Mucosa of rectum (tissue), 2 donors: ENCODE results near the gene LTF.
"Not testable (repeated sequence)": the region's sequence is repeated elsewhere in the genome, so short reads cannot be mapped to it uniquely, and the experiment has no call there.

Source experiments
- H3K27ac ChIP-seq, 2 donors: one replicate each; pipeline ENCODE4 v1.7.0; 2013; ENCODE audit warnings: inconsistent platforms in 2 of 2, low read depth in 2 of 2, low read length in 2 of 2
- H3K27me3 ChIP-seq, 2 donors: one replicate each; pipeline ENCODE4 v1.7.0; 2013; ENCODE audit warnings: low read length in 2 of 2; ENCODE audit not compliant: control insufficient read depth in 2 of 2, insufficient read depth in 2 of 2
- H3K36me3 ChIP-seq, 2 donors: one replicate each; pipeline ENCODE4 v1.7.0; 2013; ENCODE audit warnings: low read length in 2 of 2; ENCODE audit not compliant: control insufficient read depth in 2 of 2, insufficient read depth in 2 of 2
- H3K4me1 ChIP-seq, 2 donors: one replicate each; pipeline ENCODE4 v1.7.0; 2013; ENCODE audit warnings: low read length in 2 of 2, mild to moderate bottlenecking in 1 of 2; ENCODE audit not compliant: control insufficient read depth in 2 of 2, insufficient read depth in 2 of 2
- H3K4me3 ChIP-seq, 2 donors: one replicate each; pipeline ENCODE4 v1.7.0; 2013; ENCODE audit warnings: low read length in 2 of 2
- H3K9ac ChIP-seq, 2 donors: one replicate each; pipeline ENCODE4 v1.7.0; 2013; ENCODE audit warnings: low read length in 2 of 2, low read depth in 1 of 2, mild to moderate bottlenecking in 1 of 2
- H3K9me3 ChIP-seq, 2 donors: one replicate each; pipeline ENCODE4 v1.7.0; 2013; ENCODE audit warnings: low read length in 2 of 2; ENCODE audit not compliant: control insufficient read depth in 2 of 2
- donor health status: healthy.
- donor health status: Normal muscosa, but diverticular disease.

The LTF gene

DNA sequence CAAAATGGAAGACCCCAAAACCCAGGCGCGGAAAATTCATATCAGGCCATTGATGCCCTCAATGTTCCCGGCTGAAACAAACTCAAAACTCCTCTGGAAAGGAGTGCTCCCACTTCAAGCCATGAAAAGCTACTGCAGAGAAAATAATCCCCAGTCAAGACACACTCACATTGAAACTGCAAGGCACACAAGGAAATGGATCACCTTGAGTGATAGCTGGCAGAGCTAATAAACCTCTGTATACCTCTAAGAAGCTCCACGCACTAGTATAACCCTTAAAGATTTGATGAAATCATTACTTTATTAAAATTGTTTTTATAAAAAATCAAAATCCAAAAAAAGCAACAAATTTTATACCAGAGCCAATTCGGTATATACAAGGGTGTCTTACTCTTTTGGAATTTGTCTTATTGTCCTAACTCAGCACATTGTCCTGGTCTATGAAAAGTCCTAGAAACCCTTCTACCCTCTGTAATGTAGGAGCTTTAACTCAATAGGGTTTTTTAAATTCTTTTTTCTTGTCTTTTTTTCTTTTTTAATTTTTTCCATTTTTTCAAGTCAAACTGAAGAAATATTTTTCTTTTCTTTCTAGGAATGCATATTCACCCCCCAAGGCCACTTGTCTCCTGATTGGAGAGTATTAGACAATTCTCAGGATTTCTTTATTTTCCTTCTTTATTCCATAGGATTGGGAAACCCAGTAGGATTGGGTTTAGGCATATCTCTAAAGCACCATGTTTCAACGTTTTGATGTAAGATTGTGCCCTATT lies 66.3 kb downstream of the LTF start:
- no peak overlapping the region for H3K27ac ChIP-seq
- H3K9ac ChIP-seq, result no peak overlapping the region
- H3K4me3 ChIP-seq, result no peak overlapping the region
- no peaks in the 10 kb centered on the region for H3K9me3 ChIP-seq
- no peaks in the 10 kb centered on the region for H3K36me3 ChIP-seq
- no peaks in the 10 kb centered on the region for H3K4me1 ChIP-seq
- H3K27me3 ChIP-seq, result no peaks in the 10 kb centered on the region

DNA sequence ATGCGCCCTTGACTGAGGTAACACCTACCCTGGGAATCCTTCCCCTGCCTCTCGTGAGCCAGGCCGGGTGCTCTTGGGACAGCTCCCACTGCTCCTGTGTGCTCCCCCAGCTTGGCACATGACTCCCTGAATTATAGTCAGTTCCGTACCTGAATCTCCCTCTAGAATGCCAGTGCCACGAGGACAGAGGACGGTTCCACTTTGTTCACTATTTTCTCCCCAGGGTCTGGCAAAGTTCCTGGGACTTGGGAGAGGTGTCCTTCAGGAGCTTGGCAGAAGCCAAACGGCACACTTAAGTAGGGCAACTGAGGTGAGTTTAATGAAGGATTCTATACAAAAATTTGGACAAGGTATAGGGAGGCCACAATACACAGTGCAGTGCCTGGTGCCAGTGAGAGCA lies 67.6 kb downstream of the LTF start:
- Histone ChIP-seq H3K9me3 (no peaks in the 10 kb centered on the region), H3K36me3 (no peaks in the 10 kb centered on the region), H3K4me3 (no peak overlapping the region), H3K9ac (no peak overlapping the region), H3K27me3 (no peaks in the 10 kb centered on the region), H3K4me1 (no peaks in the 10 kb centered on the region), H3K27ac (no peak overlapping the region)

DNA sequence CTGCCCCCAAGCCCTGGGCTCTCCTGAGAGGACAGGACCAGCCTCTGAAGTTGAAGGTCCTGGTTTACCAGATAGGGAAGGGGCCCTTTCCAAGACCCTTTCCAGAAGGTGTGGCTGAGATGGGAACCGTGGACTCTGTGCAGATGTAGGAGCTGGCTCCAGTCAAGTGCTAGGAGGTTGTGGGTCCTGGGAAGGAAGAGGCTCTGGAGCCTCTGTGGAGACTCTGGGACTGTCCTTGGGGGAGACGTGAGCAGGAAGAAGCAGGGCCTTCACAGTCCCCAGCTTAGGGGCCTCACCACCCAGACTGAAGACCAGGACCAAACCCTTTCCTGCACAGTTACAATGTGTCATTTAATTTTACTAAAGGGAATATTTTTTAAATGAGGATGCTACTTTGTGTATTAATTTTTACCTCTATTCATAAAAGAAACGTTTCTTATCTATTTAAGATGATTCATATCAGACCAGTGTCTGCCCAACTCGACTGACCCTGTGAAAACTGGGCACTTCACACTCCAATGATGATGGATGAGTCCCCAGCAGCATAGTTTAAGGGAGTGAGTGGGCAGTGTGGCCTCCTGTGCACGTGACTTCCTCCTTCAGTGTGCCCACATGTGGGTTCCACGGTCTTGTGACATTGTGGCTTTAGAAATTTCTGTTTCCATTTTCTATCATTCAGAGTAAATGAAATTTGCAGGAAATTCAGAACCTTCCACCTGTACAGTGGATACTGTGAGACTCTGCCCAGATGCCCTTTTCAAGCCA lies 68.8 kb downstream of the LTF start:
- no peak overlapping the region for H3K27ac ChIP-seq
- no peaks in the 10 kb centered on the region for H3K27me3 ChIP-seq
- H3K36me3 ChIP-seq, result no peaks in the 10 kb centered on the region
- no peaks in the 10 kb centered on the region for H3K9me3 ChIP-seq
- no peaks in the 10 kb centered on the region for H3K4me1 ChIP-seq
- no peak overlapping the region for H3K9ac ChIP-seq
- H3K4me3 ChIP-seq, result no peak overlapping the region

DNA sequence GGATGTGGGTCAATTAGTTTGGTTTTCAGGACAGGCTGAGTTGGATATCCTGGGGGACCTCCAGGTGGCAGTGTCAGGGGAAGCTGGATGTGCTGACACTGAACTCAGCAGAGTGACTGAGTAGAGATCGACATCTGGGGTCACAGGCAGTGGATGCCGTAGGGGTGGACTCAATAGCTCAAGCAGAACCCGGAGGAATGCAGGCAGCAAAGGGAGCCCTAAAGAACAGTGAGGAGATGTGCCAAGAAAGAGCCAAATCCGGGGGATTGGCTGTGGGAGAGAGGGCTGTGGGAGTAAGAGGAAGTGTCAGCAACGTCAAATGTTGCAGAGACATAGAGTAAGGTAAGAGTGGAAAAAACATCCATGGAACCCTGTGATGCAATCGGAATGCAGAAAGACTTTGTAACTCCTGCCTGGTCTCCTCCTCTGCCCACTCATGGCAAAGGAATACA lies 69.5 kb downstream of the LTF start:
- Histone ChIP-seq H3K27ac (no peak overlapping the region), H3K4me3 (no peak overlapping the region), H3K36me3 (no peaks in the 10 kb centered on the region), H3K9ac (no peak overlapping the region), H3K9me3 (no peaks in the 10 kb centered on the region), H3K4me1 (no peaks in the 10 kb centered on the region), H3K27me3 (no peaks in the 10 kb centered on the region)

DNA sequence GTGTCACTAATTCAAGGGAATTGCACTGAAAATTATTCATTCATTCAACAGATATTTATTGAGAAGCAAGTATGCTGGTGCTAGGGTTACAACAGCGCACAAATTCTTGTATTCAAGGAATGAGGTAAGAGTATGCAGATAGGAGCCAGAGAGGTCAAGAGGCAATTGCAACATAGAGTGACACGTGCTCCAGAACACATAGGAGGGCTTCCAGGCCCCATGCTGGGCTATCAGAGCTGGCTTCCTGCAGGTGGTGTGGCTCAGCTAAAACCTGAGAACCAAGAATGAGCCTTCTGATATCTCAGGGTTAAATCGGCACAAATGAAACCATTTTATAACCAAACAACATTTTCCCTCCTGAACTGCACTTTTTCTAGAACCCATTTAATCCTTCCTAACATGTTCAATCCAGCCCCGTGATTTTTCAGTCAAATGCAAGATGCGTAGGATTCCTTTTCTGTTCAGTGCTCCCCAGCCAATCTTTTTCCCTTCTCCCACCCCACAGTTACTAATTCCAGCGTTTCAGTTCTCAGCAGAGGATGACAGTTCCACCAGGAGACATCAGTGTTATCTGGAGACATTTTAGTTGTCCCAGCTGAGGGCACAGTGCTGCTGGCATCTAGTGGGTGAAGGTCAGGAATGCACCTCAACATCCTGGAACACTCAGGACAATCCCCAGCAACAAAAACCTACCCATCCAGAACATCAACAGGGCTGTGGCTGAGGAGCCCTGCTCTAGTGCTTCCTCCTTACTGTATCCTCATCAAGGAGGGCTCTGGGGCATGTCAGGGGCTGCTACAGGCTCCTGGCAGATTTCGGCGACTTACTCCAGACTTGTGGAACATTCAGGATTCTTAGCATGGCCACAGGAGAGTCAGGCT lies 70.9 kb downstream of the LTF start:
- H3K4me3 ChIP-seq, result no peak overlapping the region
- no peak overlapping the region for H3K9ac ChIP-seq
- H3K9me3 ChIP-seq, result no peaks in the 10 kb centered on the region
- H3K27me3 ChIP-seq, result no peaks in the 10 kb centered on the region
- H3K27ac ChIP-seq, result no peak overlapping the region
- H3K36me3 ChIP-seq, result no peaks in the 10 kb centered on the region
- no peaks in the 10 kb centered on the region for H3K4me1 ChIP-seq

DNA sequence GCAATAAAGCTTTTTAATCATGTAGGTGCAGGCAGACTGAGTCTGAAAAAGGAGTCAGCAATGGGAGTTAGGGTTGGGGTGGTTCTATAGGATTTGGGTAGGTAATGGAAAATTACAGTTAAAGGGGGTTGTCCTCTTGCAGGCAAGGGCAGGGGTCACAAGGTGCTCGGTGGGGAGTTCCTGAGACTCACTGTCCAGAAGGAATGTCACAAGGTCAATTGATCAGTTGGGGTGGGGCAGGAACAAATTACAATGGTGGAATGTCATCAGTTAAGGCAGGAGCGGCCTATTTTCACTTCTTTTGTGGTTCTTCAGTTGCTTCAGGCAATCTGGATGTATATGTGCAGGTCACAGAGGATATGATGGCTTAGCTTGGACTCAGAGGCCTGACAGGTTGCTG lies 71.7 kb downstream of the LTF start:
- Histone ChIP-seq H3K36me3 (no peaks in the 10 kb centered on the region), H3K9me3 (no peaks in the 10 kb centered on the region), H3K27me3 (no peaks in the 10 kb centered on the region), H3K4me1 (no peaks in the 10 kb centered on the region), H3K9ac (no peak overlapping the region), H3K4me3 (no peak overlapping the region), H3K27ac (no peak overlapping the region)

DNA sequence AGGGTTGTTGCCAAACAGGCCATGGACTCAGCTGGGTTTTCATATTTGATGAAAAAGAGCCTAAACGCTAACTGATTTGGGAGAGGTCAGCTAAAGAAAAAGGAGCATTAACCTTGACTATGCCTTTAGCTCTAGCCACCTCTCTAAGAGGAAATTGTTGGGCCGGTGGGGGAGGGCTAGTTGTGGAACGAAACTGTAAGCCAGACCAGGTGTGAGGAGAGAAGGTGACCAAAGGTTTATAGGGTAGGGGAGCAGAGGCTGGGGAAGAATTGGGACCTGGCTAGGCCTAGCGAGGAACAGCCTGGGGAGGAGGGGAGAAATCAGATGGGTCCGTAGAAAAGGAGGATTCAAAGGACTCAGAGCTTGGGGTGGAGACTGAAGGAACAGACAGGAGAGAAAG lies 73.2 kb downstream of the LTF start:
- H3K4me3 ChIP-seq, H3K27me3 ChIP-seq, H3K4me1 ChIP-seq, H3K27ac ChIP-seq, H3K9me3 ChIP-seq, H3K36me3 ChIP-seq, H3K9ac ChIP-seq: not testable (repeated sequence)

DNA sequence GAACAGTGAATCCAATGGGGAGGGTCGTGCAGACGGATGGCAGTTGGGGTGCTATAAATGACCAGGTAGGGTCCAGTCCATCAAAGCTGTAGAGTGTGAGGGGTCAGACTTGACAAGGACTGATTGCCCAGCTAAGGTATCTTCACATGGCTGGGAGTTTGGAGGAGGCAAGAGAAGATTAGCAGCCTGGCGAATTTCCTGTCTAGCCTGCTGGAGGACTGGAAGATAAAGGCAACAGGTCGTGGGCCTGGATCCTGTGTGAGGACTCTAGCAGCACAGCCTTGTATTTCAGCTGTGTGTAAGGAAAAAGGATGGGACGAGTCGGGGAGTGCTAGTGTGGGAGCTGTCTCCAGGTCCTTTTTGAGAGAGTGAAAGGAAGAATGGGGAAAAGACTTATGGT lies 75.4 kb downstream of the LTF start:
- H3K36me3 ChIP-seq, result no peaks in the 10 kb centered on the region
- H3K9ac ChIP-seq, result no peak overlapping the region
- H3K4me3 ChIP-seq, result no peak overlapping the region
- no peaks in the 10 kb centered on the region for H3K9me3 ChIP-seq
- H3K27me3 ChIP-seq, result no peaks in the 10 kb centered on the region
- H3K27ac ChIP-seq, result no peak overlapping the region
- H3K4me1 ChIP-seq, result peaks cover 0 to 2% of the 10 kb centered on the region in 2 donors

DNA sequence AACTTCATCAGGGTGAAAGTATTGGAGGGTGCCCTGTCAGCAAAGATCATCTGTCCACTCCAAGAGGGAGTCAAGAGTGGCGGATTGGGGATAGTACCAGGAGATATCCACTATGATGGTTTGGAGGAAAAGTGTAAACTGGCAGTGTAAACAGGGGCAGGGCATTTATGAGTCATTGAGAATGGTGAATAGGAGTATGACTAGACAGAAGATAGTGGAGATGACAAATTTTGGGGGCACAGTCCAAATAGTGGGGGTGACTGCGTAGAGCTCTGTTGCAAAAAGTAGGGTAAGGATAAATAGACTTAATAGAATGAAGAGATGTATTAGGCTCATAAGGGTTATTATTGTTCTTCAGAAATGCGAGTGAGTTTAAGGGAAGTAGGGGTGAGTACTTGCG lies 75.9 kb downstream of the LTF start:
- not testable (repeated sequence) for H3K9me3 ChIP-seq, H3K27me3 ChIP-seq, H3K27ac ChIP-seq, H3K4me1 ChIP-seq, H3K4me3 ChIP-seq, H3K9ac ChIP-seq, H3K36me3 ChIP-seq

DNA sequence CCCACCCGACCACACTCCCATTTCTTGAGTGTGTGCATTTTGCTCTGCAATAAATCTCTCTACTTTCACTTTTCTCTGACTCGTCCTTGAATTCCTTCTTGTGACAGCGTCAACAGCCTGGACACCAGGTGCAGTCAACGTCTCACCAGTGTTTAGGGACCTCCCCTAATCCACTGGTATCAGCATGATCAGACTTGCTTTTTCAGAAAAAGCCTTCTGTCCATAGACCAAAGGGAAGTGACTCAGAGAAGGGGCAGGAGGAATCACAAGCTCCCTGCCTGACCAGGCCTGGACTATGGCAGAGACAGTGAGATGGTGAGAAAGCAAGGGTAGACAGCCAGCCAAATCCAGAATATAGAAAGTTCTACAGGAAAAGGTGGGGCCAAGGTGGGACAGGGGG lies 78.5 kb downstream of the LTF start:
- Histone ChIP-seq H3K36me3 (no peaks in the 10 kb centered on the region), H3K4me1 (peaks cover 10 to 22% of the 10 kb centered on the region in 2 donors), H3K27ac (peak overlapping the region; percentile 52 to 67), H3K9ac (peak overlapping the region in 1 of 2 donors; percentile 3), H3K4me3 (no peak overlapping the region), H3K9me3 (no peaks in the 10 kb centered on the region), H3K27me3 (no peaks in the 10 kb centered on the region)
